Hepatocyte (in vitro differentiated cells): Measurements from ENCODE around the gene CHRM2. TPM values are rescaled to one million over a fixed set of nuclear protein-coding genes. Genes with fewer than 3 reads are reported as not detected.

Experiments used
- DNase-seq: peaks from one replicate; pipeline ENCODE4 v3.0.0-alpha.2; 2016; ENCODE audit warnings: low spot score
- H2AFZ ChIP-seq: fragments of 200-600 bp; sonication (generic); 2 replicates; pipeline ENCODE4 v1.6.0; 2016; ENCODE audit warnings: antibody characterized with exemption, mild to moderate bottlenecking
- H3K27ac ChIP-seq: fragments of 200-600 bp; sonication (generic); 2 replicates; pipeline ENCODE4 v1.5.1; 2016; ENCODE audit warnings: mild to moderate bottlenecking
- H3K27me3 ChIP-seq: fragments of 200-600 bp; sonication (generic); 2 replicates; pipeline ENCODE4 v1.6.1; 2016
- H3K36me3 ChIP-seq: fragments of 200-600 bp; sonication (generic); replicated peaks from 2 replicates; pipeline ENCODE4 v1.5.1; 2016; ENCODE audit warnings: low read depth; ENCODE audit not compliant: insufficient read depth
- H3K4me1 ChIP-seq: fragments of 200-600 bp; sonication (generic); 2 replicates; pipeline ENCODE4 v1.5.1; 2016; ENCODE audit warnings: mild to moderate bottlenecking, moderate library complexity; ENCODE audit not compliant: insufficient read depth
- H3K4me2 ChIP-seq: fragments of 200-600 bp; sonication (generic); 2 replicates; pipeline ENCODE4 v1.6.0; 2016
- H3K4me3 ChIP-seq: fragments of 200-600 bp; sonication (generic); 2 replicates; pipeline ENCODE4 v1.5.1; 2016; ENCODE audit warnings: mild to moderate bottlenecking
- H3K79me2 ChIP-seq: fragments of 200-600 bp; sonication (generic); 2 replicates; pipeline ENCODE4 v1.6.0; 2017; ENCODE audit warnings: mild to moderate bottlenecking
- H3K9me2 ChIP-seq: fragments of 200-600 bp; sonication (generic); replicated peaks from 2 replicates; pipeline ENCODE4 v1.6.0; 2017; ENCODE audit warnings: mild to moderate bottlenecking; ENCODE audit not compliant: insufficient read depth
- H3K9me3 ChIP-seq: fragments of 200-600 bp; sonication (generic); 2 replicates; pipeline ENCODE4 v1.5.1; 2016; ENCODE audit warnings: low read depth, mild to moderate bottlenecking
- H4K20me1 ChIP-seq: fragments of 200-600 bp; sonication (generic); 2 replicates; pipeline ENCODE4 v1.6.0; 2016; ENCODE audit warnings: mild to moderate bottlenecking; ENCODE audit not compliant: insufficient read depth, poor library complexity, severe bottlenecking
- CTCF ChIP-seq: fragments of 200-600 bp; sonication (generic); IDR thresholded peaks from 2 replicates; pipeline ENCODE4 v1.5.1; 2016; ENCODE audit warnings: antibody characterized with exemption, mild to moderate bottlenecking; ENCODE audit not compliant: poor library complexity
- EZH2 ChIP-seq: fragments of 200-600 bp; sonication (generic); IDR thresholded peaks from 2 replicates; pipeline ENCODE4 v1.6.1; 2016; ENCODE audit warnings: antibody characterized with exemption, mild to moderate bottlenecking, borderline replicate concordance
- EZH2phosphoT487 ChIP-seq: fragments of 200-600 bp; sonication (generic); IDR thresholded peaks from one replicate; pipeline ENCODE4 v1.6.1; 2018; ENCODE audit warnings: antibody characterized with exemption, mild to moderate bottlenecking, low read depth, moderate library complexity; ENCODE audit not compliant: unreplicated experiment, severe bottlenecking
- WGBS: methylation state at CpG from one replicate; pipeline ENCODE4 v1.1.6; 2016; ENCODE audit warnings: low lambda C conversion rate; ENCODE audit errors: missing lambda C conversion rate; 5-methylcytosine and 5-hydroxymethylcytosine counted together
- polyA plus RNA-seq: library from polyadenylated mRNA; unstranded; fragments of >200 nt; fragmentation: Nextera tagmentation; extraction: Ambion mirVana; gene quantifications from 2 replicates; pipeline ENCODE4 v1.2.1, GENCODE V29; 2016
- total RNA-seq: library from RNA; depleted of rRNA; stranded (reverse); fragments of >200 nt; gene quantifications from 2 replicates; pipeline ENCODE4 v1.2.3, GENCODE V29; 2014

Gene CHRM2
- total and polyA plus RNA-seq, 2 experiments from 2014 or later = 2.3 to 5.3 TPM

GRCh38 chr7:136971776-136972175 is 103.3 kb downstream of the CHRM2 start:
- Histone ChIP-seq H2AFZ (no peak overlapping the region), H3K27ac (no peak overlapping the region), H3K4me2 (no peak overlapping the region), H4K20me1 (no peaks in the 10 kb centered on the region), H3K27me3 (no peaks in the 10 kb centered on the region), H3K4me3 (no peak overlapping the region), H3K9me3 (no peaks in the 10 kb centered on the region), H3K9me2 (no peaks in the 10 kb centered on the region), H3K79me2 (no peaks in the 10 kb centered on the region), H3K36me3 (no peaks in the 10 kb centered on the region), H3K4me1 (no peaks in the 10 kb centered on the region)
- no peak for DNase-seq
- 57% methylated on average over 2 of the region's 2 CpGs for WGBS
- no peak for TF ChIP-seq CTCF
- TF ChIP-seq EZH2 = no peak
- no peak for TF ChIP-seq EZH2phosphoT487

DNA sequence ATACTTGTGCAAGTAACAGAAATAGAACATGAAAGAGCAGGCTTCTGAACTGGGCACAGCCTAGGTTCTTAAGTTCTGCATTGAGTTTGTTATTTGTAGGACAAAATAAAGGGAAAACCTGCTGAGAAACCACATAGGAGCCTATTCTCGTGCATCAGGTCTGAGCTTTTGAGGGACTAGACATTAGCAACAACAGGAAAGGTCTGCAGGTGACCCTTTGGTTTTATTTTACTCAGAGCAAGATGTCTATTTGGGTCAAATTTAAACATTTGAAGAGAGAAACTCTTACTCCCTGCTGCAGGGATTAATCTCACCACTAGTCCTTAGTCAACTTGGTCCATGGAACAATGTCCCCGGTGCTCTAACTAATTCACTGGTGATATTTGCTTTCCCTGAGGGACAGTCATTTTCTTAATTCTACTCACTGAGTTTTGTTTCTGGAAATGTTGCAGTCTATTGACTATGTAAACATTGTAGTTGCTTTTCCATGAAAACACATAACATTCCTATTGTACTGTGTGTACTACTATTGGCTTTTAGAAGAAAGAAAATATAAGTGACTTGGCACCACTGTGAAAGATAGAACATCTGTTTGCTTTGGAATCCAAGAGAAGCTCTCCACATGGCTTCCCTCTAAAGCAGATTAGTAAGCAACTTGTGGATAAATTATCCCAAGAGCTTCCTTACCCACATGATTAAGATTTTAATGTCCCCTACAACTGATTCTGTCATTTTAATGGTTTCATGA is 108.2 kb downstream of the CHRM2 start:
- H3K79me2 ChIP-seq = no peaks in the 10 kb centered on the region
- no peaks in the 10 kb centered on the region for H4K20me1 ChIP-seq
- H3K27me3 ChIP-seq = no peaks in the 10 kb centered on the region
- no peaks in the 10 kb centered on the region for H3K4me1 ChIP-seq
- no peak for TF ChIP-seq EZH2phosphoT487
- TF ChIP-seq EZH2 = no peak
- no peaks in the 10 kb centered on the region for H3K9me3 ChIP-seq
- no peak overlapping the region for H3K4me2 ChIP-seq
- H3K4me3 ChIP-seq = no peak overlapping the region
- no peak overlapping the region for H3K27ac ChIP-seq
- no peaks in the 10 kb centered on the region for H3K9me2 ChIP-seq
- no peak overlapping the region for H2AFZ ChIP-seq
- H3K36me3 ChIP-seq = no peaks in the 10 kb centered on the region
- WGBS = 30% methylated on average over 2 of the region's 2 CpGs
- DNase-seq = no peak

GRCh38 chr7:136993377-136993776 is 124.9 kb downstream of the CHRM2 start:
- Histone ChIP-seq H3K9me2 (no peaks in the 10 kb centered on the region), H3K36me3 (no peaks in the 10 kb centered on the region), H4K20me1 (no peaks in the 10 kb centered on the region), H2AFZ (no peak overlapping the region), H3K4me2 (no peak overlapping the region), H3K4me3 (no peak overlapping the region), H3K4me1 (no peaks in the 10 kb centered on the region), H3K27ac (no peak overlapping the region), H3K79me2 (no peaks in the 10 kb centered on the region), H3K9me3 (no peaks in the 10 kb centered on the region), H3K27me3 (no peaks in the 10 kb centered on the region)
- 27% methylated on average over 3 of the region's 3 CpGs for WGBS
- TF ChIP-seq EZH2 (no peak), EZH2phosphoT487 (no peak), CTCF (no peak)
- no peak for DNase-seq

DNA sequence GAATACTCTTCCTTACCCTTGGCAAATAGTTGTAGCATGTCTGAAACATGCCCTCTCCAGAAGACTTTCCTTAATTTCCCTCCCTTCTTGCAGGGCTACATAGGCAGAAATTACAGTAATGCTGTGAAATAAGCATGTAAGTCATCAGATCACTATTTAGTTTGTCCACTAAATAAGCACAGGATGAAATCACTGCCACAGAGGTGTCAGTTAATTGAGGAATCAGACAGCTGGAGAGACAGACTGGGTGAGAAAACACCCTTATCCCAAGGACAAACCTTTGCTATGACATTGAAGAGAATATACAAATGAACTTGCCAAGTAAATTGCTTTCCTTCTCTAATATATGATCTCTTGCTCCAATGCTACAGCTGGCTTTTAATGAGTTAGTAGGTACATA is 129.3 kb downstream of the CHRM2 start:
- Histone ChIP-seq H3K4me3 (no peak overlapping the region), H4K20me1 (no peaks in the 10 kb centered on the region), H3K9me2 (no peaks in the 10 kb centered on the region), H3K79me2 (no peaks in the 10 kb centered on the region), H3K9me3 (no peaks in the 10 kb centered on the region), H3K27ac (no peak overlapping the region), H3K27me3 (no peaks in the 10 kb centered on the region), H3K4me1 (no peaks in the 10 kb centered on the region), H3K4me2 (no peak overlapping the region), H3K36me3 (no peaks in the 10 kb centered on the region), H2AFZ (no peak overlapping the region)
- TF ChIP-seq EZH2phosphoT487 (no peak), EZH2 (no peak), CTCF (no peak)
- DNase-seq = no peak
